HG02798 (cell line): ENCODE measurements around the gene MOGAT1.
A peak's percentile ranks its signal among the peaks of the same experiment; 100 is the strongest.
"Not testable (repeated sequence)": the region's sequence is repeated elsewhere in the genome, so short reads cannot be mapped to it uniquely, and the experiment has no call there.

Experiments
- ATAC-seq: cut with Tn5 transposase; IDR thresholded peaks from one replicate; pipeline ENCODE4 v1.9.1; 2021; ENCODE audit warnings: mild to moderate bottlenecking; ENCODE audit not compliant: unreplicated experiment, poor library complexity

The MOGAT1 gene

DNA sequence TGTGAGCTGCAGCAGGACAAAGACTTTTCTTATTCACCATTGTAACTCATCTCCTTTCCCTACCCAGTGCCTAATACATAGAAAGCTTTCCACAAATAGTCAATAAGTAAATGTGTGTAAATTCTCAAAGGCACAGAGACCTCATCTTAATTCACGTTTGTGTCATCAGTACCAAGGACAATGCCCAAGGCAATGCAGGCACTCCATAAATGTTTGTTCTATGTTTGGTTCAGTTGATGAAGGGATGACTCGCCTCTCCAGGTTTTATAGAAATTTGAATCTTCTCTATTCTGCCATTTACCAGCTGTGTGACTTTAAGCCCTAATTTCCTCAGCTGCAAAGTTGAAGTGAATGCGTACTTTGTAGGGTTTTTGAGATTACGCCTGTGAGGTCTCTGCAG lies 2.1 kb upstream of the MOGAT1 start:
- no peak for ATAC-seq

- ATAC-seq, result no peak
Observed at GRCh38 chr2:222670191-222671038, 1.0 kb upstream of the MOGAT1 start.

DNA sequence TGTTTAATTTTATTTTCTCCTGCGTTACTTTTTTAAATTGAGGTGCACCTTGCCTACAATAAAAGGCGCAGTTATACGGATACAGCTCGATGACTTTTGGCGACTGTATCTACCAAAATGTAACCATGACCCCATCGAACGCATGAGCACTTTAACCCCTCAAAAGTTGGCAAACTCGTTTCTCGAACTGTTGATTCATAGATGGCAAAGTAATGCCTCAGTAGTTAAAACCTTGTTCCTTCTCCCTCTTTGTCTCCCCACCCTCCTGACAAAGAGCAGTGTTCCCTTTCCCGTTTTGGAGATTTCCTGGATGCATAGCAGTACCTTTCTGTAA lies 577 bp downstream of the MOGAT1 start:
- ATAC-seq, result no peak

DNA sequence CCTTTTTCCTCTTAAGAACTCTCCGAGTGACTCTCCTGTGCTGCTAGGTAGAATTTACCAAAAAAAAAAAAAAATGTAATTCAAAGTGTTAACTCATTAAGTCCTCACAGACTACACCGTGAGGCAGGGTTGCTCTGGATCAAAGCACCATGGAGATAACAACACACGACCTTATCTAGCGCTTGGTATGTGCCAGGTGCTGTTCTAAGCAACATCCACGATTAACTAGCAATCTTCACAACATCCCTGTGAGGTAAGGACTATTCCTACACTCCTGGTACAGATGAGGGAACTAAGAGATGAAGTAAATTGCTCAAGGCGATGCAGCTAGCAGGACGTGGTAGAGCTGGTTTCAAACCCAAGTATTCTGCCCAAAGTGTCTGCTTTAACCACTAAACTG lies 1.8 kb downstream of the MOGAT1 start:
- ATAC-seq, result no peak

- ATAC-seq, result no peak
Observed at GRCh38 chr2:222673883-222674282, 2.4 kb downstream of the MOGAT1 start.

DNA sequence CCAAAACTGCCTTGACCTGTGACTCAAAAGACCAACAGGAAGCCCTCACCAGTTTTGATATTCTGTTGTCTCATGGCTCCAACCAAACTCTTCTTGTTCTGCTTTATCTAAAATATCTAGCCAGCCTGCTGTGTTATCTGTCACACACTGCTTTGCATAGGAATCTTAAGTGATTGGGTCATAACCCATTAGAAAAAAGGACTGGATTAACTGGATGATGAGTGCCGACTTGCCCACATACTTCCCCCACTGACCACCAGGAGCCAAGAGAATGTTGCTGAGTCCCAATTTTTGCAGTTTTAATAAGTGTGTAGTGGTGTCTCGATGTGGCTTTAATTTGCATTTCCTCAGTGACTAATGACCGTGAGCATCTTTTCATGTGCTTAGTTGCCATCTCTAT lies 6.5 kb downstream of the MOGAT1 start:
- no peak for ATAC-seq

DNA sequence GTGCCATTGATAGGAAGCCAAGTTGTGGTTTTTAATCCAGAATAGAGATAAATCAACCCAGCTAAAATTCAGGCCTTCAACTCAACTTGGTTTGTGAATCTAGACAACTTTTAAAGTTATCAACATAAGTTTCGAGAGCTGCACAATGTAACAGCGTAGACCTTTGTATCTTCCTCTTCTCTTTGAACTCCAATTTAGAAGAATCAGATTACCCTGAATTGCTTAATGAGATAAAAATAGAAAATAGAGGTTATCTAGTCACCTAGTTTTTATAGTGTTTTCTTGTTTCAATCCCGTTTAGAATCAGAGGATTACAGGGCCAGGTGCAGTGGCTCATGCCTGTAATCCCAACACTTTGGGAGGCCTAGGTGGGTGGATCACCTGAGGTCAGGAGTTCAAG lies 12.3 kb downstream of the MOGAT1 start:
- no peak for ATAC-seq

GRCh38 chr2:222686086-222686750 lies 14.8 kb downstream of the MOGAT1 start:
- ATAC-seq, result no peak

DNA sequence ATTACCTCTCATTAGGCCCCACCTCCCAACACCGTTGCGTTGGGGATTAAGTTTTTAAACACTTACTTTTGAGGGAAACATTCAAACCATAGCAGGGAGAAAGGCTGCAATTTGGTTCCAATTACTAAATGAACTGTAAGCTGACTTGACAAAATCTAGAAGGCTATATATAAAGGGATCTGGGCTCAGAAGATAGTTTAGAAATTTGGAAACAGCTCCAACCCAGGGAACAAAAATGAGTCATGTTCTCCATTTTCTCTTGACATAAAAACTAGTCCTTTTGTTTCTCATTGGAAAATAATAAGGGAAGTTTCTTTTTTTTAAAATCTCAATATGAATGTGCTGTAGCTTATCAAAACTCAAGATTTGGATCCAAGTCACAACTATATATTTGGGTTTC lies 17.5 kb downstream of the MOGAT1 start:
- ATAC-seq, result no peak

DNA sequence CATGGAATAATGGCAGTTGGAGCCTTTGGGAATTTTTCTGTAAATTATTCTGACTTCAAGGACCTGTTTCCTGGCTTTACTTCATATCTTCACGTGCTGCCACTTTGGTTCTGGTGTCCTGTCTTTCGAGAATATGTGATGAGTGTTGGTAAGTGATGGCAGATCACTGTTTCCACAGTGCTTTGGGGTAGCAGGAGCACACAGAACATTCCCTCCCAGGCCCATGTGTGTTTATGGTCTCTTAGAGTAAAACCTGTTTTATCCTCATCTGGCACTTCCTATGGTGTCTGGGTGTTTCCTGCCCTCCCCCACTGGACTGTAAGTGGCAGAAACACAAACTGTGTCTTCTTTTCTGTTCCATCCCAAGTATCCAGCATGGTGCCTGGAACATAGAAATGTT lies 17.9 kb downstream of the MOGAT1 start:
- no peak for ATAC-seq

DNA sequence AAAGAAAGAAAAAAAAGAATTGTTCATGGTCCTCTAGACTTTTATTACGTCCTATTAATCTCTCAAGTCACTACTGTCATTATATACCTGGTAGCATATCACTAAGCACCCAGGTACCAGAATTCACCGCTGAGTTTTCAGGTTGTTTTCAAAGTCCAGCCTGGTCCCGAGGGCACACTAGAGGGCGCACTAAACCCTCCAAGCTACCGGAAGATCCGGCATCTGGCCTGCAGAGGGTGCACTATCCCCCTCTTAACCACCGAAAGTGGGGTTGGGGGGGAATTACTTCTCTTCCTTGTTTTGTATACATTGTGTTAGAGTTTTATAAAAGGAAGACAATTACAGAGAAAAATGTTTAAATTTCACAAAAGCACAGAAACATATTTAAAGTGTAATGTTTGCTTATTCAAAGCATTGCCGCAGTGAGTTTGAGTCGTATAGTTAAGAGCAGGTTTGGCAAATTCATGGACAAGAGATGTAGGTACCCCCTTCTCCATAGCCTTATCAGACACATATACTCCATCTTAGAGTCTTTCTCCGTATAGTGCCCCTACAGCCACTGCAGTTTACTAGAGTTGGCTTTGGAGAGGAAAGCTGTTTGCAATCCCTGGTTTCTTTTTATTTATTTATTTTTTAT lies 19.2 kb downstream of the MOGAT1 start:
- peak; percentile 97 for ATAC-seq

GRCh38 chr2:222693413-222693812 lies 22.0 kb downstream of the MOGAT1 start:
- ATAC-seq, result not testable (repeated sequence)

- ATAC-seq, result no peak
Observed at GRCh38 chr2:222693837-222694236, 22.4 kb downstream of the MOGAT1 start.

GRCh38 chr2:222698276-222698675 lies 26.8 kb downstream of the MOGAT1 start:
- ATAC-seq, result no peak

DNA sequence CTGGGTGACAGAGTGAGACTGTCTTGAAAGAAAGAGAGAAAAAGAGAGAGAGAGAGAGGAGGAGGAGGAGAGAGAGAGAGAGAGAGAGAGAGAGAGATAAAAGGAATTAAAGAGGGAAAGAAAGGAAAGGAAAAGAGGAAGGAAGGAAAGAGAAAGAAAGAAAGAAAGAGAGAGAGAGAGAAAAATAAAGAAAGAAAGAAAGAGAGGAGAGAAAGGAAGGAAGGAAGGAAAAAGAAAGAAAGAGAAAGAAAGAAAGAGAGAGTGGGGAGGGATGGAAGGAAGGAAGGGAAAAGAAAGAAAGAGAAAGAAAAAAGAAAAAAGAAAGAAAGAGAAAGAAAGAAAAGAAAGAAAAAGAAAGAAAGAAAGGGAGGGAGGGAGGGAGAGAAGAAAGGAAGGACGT lies 29.8 kb downstream of the MOGAT1 start:
- ATAC-seq, result no peak

DNA sequence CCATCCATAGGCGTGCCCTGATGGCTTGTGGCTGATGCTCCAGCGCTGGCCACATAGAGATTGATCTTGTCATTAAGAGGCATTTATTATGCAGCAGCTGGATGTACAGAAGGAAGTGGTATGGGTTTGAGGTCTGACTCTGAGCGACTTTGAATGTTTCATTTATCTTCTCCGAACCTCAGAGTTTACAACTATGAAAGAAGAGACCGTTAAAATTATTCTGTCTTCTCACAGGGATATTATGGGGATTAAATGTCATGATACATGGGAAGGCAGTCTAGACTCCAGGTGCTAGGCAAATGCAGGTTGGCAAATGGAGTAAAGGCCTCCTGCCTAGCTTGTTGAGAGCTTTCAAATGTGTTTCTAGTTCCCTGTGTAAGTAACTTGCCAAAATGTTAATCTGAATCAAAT lies 30.3 kb downstream of the MOGAT1 start:
- no peak for ATAC-seq

- no peak for ATAC-seq
Observed at GRCh38 chr2:222703091-222703490, 31.6 kb downstream of the MOGAT1 start.

GRCh38 chr2:222703886-222704285 lies 32.4 kb downstream of the MOGAT1 start:
- ATAC-seq, result no peak

- ATAC-seq, result no peak
Observed at GRCh38 chr2:222706616-222707015, 35.2 kb downstream of the MOGAT1 start.

DNA sequence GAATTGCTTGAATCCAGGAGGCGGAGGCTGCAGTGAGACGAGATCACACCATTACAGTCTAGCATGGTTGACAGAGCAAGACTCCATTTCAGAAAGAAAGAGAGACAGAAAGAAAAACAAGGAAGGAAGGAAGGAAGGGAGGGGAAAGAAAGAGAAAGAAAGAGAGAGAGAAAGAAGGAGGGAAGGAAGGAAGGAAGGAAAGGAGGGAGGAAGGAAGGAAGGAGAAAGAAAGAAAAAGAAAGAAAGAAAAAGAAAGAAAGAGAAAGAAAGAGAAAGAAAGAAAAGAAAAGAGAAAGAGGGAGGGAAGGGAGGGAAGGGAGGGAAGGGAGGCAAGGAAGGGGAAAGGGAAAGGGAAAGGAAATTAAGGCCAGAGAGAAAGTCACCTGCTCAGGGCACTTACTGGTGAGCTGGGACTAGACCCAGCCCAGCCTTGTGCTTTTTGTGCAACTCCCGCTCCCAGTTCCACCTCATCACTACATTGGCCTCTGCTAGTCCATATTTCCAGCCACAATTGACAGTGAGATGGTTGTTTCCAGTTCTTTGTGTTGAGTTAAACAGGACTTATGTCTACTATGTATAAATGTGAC lies 35.7 kb downstream of the MOGAT1 start:
- no peak for ATAC-seq

DNA sequence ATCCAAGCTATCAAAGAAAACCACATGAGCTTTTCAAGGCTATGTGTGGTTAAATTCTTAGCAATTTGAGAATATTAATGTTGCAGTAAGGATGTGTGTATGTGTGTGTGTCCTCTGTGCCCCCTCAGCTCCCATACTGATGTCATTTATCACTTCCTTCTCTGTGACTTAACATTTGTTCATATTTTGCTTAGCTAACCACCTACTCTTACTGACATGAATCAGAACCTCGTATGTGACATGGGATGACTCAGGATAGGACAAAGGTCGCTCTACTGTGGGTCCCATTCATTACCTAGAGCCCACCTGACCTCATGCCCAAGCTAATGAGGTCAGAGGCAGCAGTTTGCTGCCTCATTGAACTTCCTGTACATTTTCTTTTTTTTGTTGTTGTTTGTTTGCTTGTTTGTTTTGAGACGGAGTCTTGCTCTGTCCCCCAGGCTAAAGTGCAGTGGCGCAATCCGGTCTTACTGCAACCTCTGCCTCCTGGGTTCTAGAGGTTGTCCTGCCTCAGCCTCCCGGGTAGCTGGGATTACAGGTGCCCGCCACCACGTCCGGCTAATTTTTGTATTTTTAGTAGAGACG lies 36.3 kb downstream of the MOGAT1 start:
- peak; percentile 33 for ATAC-seq
